GM21360 (cell line): ENCODE measurements around the gene C11orf42.
A peak's percentile ranks its signal among the peaks of the same experiment; 100 is the strongest.

Source experiments
- ATAC-seq: cut with Tn5 transposase; IDR thresholded peaks from one replicate; pipeline ENCODE4 v1.9.1; 2021; ENCODE audit warnings: mild to moderate bottlenecking, moderate library complexity; ENCODE audit not compliant: unreplicated experiment

C11orf42 gene, protein sequence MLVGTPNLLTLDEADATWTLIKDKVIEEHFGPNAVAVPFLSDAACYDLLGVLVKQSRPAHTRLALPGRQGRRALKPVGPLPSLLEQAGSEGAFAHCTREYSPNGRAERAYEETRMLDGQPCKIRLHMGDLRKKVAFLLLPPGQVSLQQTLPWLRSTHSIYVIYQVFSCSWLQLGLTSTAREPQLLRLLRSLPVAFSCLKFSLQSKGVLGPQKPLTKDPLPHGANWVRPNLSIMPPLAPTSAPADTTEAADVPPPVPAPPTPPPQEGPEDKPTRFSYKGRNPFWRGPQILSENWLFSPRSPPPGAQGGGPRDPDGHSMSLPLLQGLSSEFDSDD

DNA sequence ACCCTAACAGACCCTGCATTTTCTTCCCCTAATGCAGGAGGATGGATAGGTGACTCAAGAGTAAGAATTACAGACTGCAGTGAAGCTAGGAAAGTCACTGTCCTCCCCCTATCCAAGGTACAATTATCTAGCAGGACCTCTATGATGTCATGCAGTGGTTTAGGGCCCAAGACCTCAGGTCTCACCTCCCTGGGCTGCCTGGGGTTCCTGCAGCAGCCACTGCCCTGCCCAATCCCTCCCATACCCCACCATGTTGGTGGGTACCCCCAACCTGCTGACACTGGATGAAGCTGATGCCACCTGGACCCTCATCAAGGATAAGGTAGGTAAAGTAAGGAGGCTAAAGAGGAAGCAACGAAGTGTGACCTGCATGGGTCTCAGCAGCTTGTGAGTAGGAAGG is at the start of gene C11orf42:
Gene C11orf42, plus strand, starts transcription at position 192 of the 400 bp plus-strand sequence. Its CDS starts 59 bp downstream, at position 251.
- no peak for ATAC-seq

DNA sequence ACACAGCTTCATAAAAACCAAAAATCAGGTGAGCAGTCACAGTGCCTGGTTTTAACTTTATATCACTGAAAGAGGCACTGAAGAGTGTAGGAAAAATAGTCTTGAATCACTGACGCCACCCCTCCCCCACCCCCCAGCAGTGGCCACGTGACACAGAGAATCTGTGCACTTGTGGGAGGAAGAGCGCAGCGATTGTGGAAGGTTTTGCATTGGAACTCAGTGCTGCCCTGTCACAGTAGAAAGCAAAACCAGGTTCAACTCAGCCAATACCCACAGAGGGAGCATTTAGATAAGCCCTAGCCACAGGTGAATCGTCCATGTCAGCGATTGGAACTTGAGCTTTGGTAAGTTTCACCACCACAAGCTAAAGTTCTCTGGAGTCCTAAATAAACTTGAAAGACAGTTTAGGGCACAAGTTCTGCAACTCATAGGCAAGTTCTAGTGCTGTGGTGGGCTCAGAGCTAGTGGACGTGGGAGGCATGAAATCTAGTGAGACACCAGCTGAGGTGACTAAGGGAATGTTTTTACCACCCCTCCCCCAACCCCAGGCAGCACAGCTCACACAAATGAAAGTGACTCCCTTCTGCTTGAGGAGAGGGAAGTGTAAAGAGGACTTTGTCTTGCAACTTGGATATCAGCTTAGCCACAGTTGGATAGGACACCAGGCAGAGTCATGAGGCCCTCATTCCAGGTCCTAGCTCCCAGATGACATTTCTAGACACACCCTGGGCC is 48.6 kb upstream of the C11orf42 start:
- no peak for ATAC-seq

DNA sequence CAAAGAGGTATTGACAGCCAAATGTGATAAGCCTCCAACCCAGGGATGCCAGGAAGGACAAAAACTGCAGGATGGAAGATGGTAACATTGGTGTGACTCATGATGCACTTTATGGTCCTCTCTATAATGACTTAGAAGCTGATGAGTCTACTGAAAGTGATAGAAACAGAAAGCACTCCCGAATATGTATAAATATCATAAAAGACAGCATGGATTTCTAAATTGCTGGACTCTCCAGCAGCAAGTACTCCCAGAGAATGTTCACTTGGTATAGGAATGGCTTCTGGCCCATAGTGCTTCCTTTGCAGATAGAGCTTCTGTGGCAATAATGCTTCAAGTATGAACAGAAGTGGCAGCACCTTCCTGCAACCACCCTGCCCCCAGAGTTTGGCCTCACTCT is 35.1 kb upstream of the C11orf42 start, which contains the start of gene OR52B2:
Gene OR52B2, minus strand, starts transcription at position 101 of the 400 bp plus-strand sequence. Its CDS starts 0 bp downstream, at position 101.
- no peak for ATAC-seq

DNA sequence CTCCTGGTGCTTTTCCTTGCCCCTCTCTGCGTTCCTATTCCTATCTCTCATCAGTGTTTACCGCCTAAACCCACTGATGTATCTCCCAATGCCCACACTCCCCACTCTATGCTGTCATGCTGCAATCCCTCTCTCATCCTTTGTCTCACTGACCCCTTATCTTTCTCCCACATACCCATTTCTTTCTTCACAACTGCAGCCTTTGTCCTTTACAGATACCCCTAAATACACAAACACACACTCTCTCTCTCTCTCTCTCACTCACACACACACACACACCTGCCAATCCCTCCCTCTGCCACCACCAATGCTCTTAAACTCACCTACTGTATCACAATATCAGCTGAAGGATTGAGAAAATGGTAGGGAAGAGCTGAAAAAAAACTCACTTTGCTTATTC is 29.9 kb upstream of the C11orf42 start:
- no peak for ATAC-seq

DNA sequence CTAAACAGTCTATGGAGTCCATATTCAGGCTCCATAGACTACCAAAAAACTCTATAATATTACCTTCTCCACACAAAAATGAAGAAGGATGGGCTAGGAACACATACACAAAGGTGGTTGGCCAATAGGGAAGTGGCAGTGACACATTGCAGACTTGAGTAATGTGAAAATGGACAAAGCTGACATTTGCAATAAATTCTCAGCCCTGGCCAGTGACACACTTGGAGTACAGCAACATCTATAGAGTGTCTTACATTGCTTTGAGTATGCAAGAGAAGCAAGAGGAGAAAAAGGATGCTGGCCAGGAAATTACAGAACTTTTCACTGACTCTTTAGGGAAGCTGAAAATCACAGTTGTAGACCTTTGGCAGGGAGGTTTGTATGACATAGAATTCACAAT is 13.6 kb upstream of the C11orf42 start:
- no peak for ATAC-seq

DNA sequence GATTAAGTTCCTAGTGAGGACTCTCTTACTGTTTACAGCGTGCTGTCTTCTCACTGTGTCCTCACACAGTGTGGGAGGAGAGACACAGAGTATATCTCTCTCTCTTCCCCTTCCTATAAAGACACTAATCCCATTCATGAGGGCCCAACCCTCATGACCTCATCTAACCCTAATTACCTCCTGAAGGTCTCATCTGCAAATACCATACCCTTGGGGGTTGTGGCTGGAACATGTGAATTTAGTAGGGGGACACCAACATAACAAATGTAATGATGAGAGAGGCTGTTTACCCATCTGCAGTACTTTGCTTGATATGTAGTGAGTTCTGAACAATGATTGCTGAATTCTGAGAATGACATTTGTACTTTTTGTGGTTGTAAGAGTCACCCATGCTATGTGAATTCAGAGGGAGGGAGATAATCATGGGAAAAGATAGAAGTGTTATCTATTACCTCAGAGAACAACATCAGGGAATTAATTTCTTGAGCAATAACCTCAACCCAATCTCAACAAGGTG is 11.2 kb upstream of the C11orf42 start:
- ATAC-seq = no peak

DNA sequence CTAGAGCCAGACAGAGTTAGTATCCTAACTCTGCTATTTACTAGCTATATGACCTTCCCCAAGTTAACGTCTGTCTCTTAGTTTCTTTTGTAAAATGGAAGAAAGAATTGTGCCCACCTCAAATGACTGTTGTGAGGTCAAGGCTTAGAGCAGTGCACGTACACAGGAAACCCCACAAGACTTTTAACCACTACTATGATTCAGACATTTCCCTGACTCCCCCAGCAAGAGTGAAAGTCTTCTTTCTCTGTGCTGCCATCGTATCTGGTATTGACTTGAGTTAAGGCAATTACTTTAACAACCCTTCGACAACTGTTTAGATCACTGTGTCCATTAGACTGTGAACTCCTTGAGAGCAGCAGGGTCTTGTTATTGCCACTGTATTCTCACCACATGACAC is 9.0 kb upstream of the C11orf42 start:
- no peak for ATAC-seq

DNA sequence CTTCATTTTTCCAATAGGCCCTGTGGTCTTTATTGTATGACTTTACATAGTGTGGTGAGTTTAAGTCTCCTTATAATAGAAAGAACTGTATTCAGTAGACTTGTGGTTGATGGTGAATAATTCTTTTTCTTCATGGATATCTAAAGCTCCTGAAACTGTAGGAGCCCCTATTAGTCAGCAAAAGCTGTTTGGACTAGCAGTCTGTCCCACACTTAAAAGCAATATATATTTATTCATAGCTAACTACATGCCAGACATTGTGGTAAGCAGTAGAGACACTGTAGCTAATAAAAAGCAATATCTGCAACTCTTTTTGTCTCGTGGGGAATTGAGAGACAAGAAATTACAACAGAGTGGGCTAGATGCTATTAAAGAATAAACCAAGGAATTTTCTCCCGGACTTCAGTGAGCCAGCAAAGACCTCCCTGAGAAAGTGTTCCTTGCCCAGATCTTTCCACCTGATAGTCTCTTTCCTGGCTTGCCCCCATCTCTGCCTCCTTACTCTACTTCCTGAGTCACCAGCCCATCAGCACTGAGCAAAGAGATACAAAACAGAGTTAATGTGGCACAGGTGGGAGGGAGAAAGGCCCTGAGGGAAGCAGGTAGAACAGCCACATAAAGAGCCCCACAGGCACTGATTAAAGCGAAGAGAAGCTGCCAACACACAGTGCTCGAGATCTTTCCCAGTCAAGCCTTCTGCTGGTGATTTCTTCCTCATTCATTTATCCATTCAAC is 7.7 kb upstream of the C11orf42 start:
- ATAC-seq = no peak

DNA sequence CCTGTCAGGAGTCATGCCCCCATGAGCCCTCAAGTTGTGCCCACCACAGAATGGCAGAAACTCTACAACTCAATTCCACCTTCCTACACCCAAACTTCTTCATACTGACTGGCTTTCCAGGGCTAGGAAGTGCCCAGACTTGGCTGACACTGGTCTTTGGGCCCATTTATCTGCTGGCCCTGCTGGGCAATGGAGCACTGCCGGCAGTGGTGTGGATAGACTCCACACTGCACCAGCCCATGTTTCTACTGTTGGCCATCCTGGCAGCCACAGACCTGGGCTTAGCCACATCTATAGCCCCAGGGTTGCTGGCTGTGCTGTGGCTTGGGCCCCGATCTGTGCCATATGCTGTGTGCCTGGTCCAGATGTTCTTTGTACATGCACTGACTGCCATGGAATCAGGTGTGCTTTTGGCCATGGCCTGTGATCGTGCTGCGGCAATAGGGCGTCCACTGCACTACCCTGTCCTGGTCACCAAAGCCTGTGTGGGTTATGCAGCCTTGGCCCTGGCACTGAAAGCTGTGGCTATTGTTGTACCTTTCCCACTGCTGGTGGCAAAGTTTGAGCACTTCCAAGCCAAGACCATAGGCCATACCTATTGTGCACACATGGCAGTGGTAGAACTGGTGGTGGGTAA is 6.1 kb upstream of the C11orf42 start, which contains the start of gene OR52W1:
Gene OR52W1, plus strand, starts transcription at position 51 of the 637 bp plus-strand sequence. Its CDS starts 0 bp downstream, at position 51.
- ATAC-seq = no peak

DNA sequence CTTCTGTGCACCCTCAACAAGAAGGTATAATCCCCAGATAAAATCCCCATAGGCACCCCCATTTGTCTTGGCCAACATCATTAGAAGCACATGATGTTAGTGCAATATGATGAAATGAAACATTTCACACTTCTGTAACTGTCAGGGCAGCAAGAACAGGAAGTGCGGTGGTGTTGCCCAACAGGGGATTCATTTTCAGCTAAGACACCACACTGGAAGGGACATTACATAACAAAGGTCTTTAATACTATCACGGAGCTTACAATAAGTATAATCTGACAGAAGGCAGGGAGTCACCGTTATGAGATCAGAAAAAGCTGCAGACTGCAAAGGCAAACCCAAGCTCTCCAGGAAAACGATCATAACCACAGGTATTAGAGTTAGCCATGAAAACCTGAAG is 4.4 kb upstream of the C11orf42 start:
- ATAC-seq = no peak

DNA sequence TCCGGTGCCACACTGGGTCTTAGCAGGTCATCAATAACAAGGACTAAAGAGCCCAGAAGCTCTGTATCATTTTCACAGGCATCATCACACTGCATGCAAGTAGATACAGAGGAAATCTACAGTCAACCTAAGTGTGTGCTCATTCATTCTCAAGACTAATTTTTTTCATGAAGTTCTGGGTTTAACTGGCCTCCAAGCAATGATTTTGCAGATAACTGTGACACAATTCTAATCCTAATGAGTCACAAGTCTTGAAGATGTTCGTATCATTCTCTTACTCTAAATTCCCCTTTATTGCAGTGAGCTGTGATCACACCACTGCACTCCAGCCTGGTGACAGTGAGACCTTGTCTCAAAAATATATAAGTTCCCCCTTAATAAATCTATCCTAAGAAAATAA is 3.9 kb upstream of the C11orf42 start:
- no peak for ATAC-seq

DNA sequence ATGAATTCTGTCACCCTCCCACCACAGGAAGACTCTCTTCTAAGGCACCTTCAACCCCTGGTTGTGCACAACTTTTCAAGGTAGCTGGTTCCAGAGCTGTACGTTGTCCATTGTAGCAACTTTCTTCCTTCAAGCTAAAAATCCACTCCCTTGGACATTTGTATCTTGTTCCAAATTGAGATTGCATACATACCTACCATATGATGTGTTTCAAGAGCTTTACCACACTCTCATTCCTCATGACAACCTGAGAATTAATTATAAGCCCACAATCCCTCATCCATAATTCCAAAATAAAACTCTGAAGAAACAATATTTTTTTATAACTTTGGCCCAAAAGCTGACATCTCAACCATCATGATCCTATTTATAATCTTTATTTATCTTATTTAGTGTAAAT is 3.3 kb upstream of the C11orf42 start:
- ATAC-seq = no peak

DNA sequence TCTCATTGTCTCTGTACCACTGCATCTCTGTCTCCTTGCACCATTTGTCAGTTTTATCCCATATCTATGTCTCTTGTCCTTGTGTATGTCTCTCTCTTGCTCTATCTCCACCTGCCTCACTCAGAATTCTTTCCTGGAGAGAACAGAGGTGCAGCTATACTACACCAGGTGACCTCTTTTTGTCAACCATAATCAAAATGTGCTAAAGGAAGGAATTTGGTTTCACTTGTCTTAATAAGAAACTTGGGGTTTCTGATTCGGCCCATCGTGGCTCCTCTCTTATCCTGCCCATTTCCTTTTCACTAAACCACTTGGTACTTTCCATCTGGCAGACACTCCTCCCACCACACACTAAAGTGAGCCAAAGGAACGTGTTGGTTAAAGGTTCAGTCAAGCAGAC is 2.0 kb upstream of the C11orf42 start:
- peak; percentile 66 for ATAC-seq

DNA sequence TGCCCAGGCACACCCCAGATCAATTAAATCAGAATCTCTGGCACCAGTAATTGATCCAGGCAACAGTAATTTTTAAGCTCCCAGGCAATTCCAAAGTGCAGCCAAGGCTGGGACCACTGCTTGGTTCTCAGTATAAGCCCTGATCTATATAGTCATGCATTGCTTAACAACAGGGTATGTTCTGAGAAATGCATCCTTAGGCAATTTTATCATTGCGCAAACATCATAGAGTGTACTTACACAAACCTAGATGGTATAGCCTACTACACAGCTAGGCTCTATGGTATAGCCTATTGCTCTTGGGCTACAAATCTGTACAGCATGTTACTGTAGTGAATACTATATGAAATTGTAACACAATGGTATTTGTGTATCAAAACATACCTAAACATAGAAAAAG is 651 bp upstream of the C11orf42 start:
- no peak for ATAC-seq

DNA sequence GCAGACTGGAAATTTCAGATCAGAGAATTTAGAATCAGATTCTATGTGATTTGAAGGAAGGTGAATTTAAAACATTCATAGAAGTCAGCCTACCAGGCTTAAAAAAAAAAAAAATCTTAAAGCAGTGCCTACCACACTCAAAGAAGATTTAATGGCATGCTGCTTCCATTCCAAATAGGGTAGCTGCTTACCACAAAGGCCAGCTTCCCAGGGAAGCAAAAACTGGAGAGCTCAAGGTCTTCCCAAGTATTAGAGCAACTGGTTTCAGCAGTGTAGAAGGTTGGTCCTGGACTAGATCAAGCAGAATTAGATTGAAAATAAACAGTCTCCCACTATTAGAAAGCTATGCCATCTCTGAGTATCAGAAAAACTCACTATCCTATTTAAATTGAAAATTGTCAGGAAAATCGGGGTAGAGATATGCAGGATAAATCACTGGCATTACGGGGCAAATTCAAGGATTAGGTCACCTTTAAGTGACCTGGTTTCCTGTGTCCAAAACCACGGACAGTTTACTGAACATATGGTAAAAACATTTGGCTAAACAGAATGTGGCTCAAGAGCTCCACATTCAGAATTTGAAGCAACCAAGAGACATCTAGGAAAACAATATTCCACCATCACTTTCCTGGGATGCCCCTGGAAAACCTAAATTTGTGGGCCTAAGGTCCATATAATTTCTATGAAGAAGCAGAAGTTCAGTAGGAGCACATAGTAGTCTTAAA is 1.3 kb downstream of the C11orf42 start:
- no peak for ATAC-seq

DNA sequence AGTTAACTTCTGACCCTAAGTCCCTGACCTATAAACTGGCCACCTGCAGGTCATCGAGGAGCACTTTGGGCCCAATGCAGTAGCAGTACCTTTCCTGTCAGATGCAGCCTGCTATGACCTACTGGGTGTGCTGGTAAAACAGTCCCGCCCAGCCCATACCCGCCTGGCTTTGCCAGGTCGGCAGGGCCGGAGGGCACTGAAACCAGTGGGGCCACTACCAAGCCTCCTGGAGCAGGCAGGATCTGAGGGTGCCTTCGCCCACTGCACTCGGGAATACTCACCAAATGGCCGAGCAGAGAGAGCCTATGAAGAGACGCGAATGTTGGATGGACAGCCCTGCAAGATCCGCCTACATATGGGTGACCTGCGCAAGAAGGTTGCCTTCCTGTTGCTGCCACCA is 4.4 kb downstream of the C11orf42 start:
- no peak for ATAC-seq

DNA sequence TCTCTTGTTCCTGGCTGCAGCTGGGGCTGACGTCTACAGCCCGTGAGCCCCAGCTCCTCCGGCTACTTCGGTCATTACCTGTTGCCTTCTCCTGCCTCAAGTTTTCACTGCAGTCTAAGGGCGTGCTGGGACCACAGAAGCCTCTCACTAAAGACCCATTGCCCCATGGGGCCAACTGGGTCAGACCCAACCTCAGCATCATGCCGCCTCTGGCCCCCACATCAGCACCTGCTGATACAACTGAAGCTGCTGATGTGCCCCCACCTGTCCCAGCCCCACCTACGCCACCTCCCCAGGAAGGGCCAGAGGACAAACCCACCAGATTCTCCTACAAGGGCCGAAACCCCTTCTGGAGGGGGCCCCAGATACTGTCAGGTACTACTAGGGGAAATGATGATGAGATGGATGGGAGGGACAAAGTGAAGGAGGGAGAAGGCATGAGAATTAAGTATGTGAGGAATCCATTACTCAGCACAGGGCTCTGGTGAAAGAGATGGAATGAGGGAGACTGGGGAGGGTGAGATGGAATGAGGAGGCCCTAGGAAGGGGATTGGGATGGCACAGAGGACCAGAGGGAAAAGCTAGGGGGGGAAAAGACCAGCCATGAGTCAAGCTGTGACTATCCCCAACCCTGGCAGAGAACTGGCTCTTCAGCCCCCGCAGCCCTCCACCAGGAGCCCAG is 5.1 kb downstream of the C11orf42 start:
- no peak for ATAC-seq

DNA sequence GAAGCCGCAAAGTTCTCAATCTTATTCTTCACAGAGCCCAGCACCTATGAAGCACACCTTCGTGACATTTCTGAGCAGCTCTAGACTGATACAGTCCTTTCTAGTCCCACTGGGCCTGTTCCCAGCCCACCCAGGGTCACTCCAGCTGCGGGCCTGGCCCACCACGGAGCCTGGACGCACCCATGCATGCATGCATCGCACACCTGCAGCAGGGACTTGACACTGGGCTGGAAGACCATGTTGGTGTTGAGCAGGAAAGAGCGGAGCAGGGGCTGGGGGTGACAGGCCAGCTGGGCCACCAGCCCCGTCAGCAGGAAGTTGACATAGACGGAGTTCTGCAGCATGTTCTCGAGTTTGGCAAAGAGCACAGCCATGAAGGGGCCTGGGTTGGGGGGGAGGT is 9.2 kb downstream of the C11orf42 start:
- no peak for ATAC-seq

DNA sequence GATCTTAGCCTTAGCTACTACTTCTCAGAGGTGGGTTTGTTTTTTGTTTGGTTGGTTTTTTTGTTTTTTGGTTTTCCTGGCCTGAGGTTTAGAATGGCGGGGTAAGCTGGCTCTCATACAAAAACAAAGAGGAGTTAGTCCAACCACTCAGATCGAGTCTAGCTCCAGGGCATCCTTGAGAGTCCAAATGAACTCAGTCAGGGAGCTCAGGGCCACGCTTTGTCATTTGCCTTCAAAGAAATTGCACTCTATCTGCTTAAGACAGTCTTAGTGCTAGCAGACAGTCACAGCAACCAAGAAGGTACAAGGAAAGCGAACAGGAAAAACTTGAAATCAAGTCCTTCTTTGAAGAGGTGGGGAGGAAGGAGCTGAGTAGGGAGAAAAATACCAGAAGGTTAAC is 11.1 kb downstream of the C11orf42 start:
- no peak for ATAC-seq

DNA sequence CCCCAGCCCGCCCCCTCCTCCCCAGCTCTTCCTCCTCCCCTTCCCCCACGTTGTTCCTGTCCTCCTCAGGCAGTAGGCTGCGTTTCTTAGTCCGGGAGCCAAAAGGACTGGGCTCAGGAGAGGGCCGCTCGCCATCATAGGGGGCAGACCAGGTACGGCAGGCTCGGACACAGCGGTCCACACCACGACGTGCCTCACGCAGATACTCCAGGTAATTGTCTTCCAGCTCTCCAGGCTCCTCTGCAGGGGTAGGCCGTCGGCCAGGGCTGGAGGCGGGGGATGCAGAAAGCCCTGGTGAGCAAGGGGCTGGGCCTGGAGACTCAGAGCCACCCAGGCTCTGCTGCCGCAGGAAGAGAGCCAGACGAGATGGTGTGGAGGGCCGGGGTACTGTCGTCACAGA is 12.4 kb downstream of the C11orf42 start:
- ATAC-seq = no peak
